Esophagus mucosa (tissue), 1 donor: ENCODE data around the gene PRKD3. TPM values are rescaled to one million over a fixed set of nuclear protein-coding genes. Genes with fewer than 3 reads are reported as not detected.

ENCODE experiments used
- ATAC-seq: fragments of 200-7000 bp; cut with Tn5 transposase; one replicate; pipeline ENCODE4 v1.9.1; 2020
- total RNA-seq: library from RNA; stranded (reverse); gene quantifications from one replicate; pipeline ENCODE4 v1.2.4, GENCODE V29; 2023
- donor health status: DM: yes; HTN: yes; CAD: no.

The PRKD3 gene
- total RNA-seq: 17.4 TPM

GRCh38 chr2:37324786-37325624, at the start of gene PRKD3:
PRKD3 (minus strand) TSS chr2:37324833; CDS start chr2:37316524, 8,309 bp downstream.
- ATAC-seq: peak; percentile 87

DNA sequence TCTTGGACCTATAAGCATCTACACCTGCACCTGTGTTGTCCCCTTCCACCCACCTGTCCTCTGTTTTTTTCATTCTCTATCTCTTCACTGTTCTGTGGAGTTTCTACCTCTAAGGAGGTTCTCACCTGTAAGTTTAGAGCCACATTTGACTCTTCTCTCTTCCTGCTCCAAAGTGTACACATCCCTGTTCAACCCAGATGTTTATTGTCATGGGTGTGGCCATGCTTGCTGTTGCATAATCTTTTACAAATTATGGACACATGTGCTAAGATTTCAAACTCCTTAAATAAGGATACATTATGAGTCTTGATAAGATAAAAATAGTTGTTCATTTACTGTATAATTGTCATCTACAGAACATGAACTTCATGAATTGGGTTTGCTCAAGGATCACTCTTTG, 47.4 kb upstream of the PRKD3 start:
- ATAC-seq: no peak

DNA sequence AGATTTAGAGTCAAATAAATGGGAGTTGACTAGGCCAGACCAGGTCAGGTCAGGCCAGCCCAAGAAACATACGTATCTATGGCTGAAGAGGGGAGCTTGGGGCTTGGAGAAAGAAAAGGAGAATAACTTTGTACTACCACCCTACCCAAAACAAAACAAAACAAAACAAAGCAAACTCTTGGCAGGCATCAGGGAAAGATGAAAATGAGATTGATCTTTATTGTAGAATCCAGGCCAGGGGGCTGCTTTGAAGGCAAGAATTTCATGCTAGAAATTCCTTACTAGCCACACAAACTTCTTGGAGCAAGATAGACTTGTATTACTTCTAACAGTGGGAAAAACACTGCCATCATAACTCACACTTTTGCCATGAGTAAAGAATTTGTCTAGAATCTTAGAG, 46.0 kb upstream of the PRKD3 start:
- ATAC-seq: no peak

DNA sequence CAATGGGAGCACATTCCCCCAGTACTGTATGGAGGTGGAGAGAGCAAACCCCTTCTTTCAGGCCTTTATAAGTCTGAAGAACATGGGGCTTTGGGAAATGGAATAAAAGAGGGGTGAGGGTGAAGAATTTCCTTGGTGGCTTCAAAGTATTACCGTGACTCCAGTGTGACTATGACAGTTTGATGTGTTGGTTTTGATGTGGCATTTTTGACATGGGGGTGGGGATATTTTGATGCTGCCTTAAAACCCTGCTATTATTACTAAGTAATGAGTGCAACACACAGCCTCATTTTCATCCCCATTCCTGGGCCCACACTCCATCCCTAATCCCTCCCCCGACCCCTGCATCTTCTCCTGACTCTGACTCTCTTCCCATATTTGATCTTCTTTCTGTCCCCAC, 43.4 kb upstream of the PRKD3 start:
- no peak for ATAC-seq

GRCh38 chr2:37367310-37367709, 42.7 kb upstream of the PRKD3 start:
- ATAC-seq: no peak

DNA sequence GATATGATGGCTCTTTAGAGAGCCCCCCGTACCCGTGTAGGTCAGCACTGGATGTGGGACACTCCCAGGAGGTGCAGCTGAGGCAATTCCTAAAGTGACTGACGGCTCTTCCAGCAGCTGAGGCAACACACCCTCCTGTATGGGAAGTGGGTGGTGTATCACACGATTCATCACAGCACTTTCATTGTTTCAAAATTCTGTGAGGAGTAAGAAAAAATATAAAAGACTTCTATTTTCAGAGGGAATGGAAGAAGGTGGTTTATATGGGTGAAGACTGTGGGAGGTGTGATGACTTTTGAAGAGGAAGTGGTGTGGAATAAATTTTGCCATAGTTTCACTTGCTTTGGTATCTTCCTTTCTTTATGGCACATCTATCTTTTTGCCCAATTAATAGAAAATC, 42.1 kb upstream of the PRKD3 start:
- ATAC-seq: peak; percentile 43

GRCh38 chr2:37365669-37366068, 41.0 kb upstream of the PRKD3 start:
- ATAC-seq: no peak

- no peak for ATAC-seq
These were observed 39.7 kb upstream of the PRKD3 start for GRCh38 chr2:37364351-37364750.

- ATAC-seq: peak; percentile 58
These were observed 37.5 kb upstream of the PRKD3 start for GRCh38 chr2:37361994-37362698.

- ATAC-seq: peak; percentile 97
These were observed 36.7 kb upstream of the PRKD3 start for GRCh38 chr2:37361216-37361815.

- ATAC-seq: no peak
These were observed 33.8 kb upstream of the PRKD3 start for GRCh38 chr2:37358466-37358865.

DNA sequence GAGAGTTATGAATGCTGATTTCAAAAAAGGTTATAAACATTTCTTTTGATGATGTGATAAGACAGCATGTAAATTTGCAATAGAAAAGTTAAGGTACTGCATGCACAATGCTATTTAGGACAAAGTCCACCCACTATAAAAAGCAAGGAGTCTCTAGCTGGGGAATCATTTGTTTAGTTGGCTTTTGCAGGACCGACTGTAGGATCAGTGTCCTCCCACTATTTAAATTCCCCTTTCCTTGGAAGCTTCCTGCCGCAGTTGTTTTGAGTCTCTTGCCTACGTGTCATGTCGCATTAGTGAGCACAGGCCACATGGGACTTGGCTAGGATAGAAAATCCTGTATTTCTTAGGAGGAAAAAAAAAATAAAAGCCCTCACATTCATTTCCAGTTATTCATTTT, 32.9 kb upstream of the PRKD3 start:
- ATAC-seq: no peak

DNA sequence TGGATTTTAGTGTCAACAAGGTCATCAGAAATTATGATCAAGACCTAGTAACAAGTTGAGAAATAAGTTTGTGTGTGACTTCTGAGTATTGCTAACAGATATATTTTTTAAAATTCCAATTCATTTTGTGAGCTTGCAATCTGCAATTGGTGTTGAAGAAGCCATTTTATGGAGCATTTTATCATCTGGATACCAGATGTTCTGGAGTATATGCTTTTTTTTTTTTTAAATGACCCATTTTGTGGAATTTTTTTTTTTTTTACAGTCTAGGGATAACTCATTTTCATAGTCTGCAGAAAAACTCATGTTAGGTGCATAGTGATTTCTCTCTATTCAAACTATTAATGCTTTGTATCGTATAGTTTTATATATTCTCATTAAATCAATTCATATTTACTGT, 32.4 kb upstream of the PRKD3 start:
- no peak for ATAC-seq

- ATAC-seq: no peak
These were observed 31.7 kb upstream of the PRKD3 start for GRCh38 chr2:37356299-37356698.

DNA sequence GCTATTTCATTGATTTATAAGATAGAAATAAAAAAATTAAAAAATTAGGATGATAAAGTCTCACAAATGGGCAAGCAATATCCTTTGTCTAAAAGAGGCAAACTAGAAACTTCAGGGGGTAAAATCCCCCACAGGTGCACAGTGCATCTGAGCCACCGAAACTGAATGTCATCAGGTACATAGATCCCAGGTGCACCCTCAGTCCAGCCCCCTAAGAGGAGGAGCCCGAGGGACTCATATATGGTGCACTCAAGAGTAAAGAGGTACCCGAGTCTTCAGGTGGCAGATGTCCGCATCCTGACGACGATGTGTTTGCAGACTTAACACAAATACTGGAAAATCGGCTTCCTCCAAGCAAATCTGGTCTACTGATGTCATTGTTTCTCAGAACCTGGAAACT, 31.1 kb upstream of the PRKD3 start:
- no peak for ATAC-seq

DNA sequence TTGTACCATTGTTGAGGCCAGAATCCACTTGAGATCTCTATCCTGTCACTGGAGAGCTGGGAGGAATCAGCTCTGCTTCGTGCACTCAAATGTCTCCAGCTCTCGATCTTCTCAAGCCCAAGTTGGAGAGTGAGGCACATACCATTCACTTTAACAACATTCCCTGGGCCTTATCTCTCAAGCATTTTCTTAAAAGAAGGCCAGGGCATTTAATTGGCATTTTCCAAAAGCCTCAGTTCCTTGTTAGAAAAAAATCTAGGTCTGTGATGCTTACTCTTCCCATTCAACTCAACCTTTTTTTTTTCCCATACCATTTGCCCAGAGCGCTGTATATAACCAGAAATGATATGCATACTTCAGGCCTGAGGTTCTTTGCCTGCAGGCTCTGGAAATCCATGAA, 29.9 kb upstream of the PRKD3 start:
- ATAC-seq: no peak

DNA sequence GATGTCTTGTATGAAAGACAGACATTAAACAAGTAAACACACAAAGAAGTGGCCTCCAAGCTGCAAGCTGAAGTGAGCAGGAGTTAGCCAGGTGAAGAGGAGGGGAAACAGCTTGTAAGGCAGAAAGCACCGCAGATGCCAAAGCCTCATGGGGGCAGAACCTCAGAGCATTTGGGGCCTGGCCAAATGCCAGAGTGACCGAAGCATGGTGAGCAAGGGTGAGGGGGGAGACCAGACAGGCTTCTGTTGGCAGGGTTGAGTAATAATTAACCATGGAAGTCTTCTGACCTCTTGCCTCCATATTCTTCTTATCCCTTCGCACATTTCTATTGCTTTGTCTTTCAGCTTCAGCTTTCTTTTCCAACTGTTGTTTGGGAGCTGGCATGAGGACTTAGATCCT, 25.4 kb upstream of the PRKD3 start:
- ATAC-seq: peak; percentile 13

DNA sequence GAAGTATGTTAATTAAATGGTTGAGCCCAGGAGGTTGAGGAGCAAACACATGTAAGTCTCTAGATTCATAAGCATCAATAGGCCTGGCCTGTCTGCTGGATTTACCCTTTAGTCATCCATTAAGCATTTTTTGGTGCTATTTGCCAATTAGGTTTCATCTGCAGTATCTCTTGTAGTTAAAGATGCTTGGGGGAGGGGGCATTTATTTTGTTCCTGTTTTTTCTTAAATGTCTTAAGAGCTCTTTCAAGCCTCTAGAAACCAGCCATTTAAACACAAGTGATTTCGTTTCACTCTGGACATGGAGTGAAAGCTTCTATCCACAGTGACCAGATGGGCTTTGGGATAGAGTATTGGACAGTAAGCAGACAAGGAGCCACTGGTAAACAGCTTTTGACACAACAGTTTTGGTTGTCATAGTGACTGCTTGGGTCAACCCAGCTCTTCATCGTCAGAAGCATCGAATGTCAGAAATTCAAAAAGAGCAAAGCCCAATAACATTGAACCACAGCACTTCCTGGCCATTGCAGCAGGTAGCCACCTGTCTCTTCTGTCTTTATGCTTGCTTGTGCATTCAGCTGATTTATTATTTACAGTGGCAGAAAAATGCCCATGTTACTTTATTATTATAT, 24.7 kb upstream of the PRKD3 start:
- no peak for ATAC-seq

- no peak for ATAC-seq
These were observed 23.5 kb upstream of the PRKD3 start for GRCh38 chr2:37348155-37348554.

DNA sequence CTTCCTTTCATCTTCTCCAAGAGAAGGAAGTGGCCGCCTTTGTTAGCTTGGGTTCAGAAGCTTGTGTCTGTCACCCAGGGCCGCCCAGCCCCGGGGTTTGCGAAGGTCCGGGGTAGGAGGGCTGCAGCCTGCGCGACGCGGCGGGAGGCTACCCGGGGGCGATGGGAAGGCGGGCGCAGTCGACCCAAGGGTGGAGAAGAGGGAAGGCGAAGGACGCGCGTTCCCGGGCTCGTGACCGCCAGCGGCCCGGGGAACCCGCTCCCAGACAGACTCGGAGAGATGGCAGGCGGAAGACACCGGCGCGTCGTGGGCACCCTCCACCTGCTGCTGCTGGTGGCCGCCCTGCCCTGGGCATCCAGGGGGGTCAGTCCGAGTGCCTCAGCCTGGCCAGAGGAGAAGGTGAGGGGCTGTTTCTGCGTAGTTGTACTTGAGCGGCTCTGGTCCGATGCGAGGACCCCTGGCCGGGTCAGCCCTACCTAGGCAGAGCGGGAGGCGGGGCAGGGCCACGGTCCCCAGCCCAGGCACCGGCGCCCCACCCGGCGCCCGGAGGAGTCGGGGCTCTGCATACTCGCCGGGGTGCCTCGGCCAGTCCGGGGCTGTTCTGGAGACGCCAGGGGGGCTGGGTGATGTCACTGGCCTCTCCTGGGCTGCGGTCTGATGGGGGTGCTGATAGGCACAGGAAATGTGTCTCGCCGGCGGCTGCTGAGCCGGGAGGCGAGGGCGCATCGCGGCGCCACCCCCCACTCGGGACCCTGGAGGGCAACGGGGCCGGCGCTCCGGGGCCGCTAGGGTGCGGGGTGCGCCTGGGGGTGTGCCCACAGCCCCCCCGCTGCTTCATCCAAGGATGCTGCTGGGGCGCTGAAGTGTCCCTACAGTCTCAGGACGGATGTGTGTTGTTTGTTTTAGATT, 20.1 kb upstream of the PRKD3 start, which contains the start of gene QPCT:
TSS of gene QPCT (plus strand) at position 178 of the 909 bp plus-strand sequence. CDS start at position 280, 102 bp downstream.
- peak; percentile 69 for ATAC-seq

- peak; percentile 51 for ATAC-seq
These were observed 19.2 kb upstream of the PRKD3 start for GRCh38 chr2:37343537-37344434.
